Spleen (tissue), 7 donors: Measurements from ENCODE around the gene ALCAM.

ENCODE experiments used
- POLR2A ChIP-seq, 3 donors: fragments of 450-650 bp; IDR thresholded peaks; one replicate each; pipeline ENCODE4 v1.5.1; 2017; ENCODE audit warnings: antibody characterized with exemption in 3 of 3, mild to moderate bottlenecking in 1 of 3
- POLR2AphosphoS5 ChIP-seq, 3 donors: sonication (generic); formaldehyde crosslinking; IDR thresholded peaks; one replicate each; pipeline ENCODE4 v1.5.1; 2017; ENCODE audit warnings: antibody characterized with exemption in 3 of 3
- TF ChIP-seq, protein P1 (sequence below), 11 experiments: fragments of 200-600 bp in 7 of 11; fragments of 450-650 bp in 4 of 11; sonication (generic) in 4 of 11; IDR thresholded peaks in 8 of 11; conservative IDR thresholded peaks in 3 of 11; 1 replicate in 7 of 11; 2 replicates in 4 of 11; pipeline versions ENCODE4 v1.4.0 to v1.8.0; 2016 to 2021; ENCODE audit warnings: antibody characterized with exemption in 11 of 11, inconsistent platforms in 4 of 11, mild to moderate bottlenecking in 1 of 11
- donor health status: DM: no; HTN: no; CAD: no; lungs with moderate emphysema.
- donor health status: DM: no; HTN: no; CAD: no.
- donor health status: DM: no; HTN: no; CAD: no.

DNA sequence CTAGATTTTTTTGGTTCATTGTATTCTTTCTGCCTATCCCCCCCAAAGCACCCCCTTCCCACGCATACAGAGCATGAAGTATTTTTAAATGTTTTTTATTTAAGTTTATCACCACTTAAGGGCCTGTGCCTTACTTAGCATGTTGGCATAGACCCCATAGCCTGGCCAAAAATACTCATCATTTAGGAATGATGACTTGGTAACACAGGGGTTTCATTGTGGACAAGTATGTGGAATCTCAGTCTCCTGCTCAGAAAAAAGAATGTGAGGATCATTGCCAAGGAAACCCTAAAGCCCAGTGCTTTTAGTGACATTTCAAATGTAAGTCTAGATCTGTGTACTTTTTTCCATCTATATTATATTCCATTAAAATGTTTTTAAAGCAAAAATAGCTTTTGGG is 146.3 kb downstream of the ALCAM start:
- TF ChIP-seq, protein P1, sequence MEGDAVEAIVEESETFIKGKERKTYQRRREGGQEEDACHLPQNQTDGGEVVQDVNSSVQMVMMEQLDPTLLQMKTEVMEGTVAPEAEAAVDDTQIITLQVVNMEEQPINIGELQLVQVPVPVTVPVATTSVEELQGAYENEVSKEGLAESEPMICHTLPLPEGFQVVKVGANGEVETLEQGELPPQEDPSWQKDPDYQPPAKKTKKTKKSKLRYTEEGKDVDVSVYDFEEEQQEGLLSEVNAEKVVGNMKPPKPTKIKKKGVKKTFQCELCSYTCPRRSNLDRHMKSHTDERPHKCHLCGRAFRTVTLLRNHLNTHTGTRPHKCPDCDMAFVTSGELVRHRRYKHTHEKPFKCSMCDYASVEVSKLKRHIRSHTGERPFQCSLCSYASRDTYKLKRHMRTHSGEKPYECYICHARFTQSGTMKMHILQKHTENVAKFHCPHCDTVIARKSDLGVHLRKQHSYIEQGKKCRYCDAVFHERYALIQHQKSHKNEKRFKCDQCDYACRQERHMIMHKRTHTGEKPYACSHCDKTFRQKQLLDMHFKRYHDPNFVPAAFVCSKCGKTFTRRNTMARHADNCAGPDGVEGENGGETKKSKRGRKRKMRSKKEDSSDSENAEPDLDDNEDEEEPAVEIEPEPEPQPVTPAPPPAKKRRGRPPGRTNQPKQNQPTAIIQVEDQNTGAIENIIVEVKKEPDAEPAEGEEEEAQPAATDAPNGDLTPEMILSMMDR (IDR thresholded peaks at IDR 0.05 in 8 of 11, conservative IDR thresholded peaks at IDR 0.05 in 3 of 11): no peak
- TF ChIP-seq POLR2A (IDR thresholded peaks at IDR 0.05): no peak
- no peak for TF ChIP-seq POLR2AphosphoS5 (IDR thresholded peaks at IDR 0.05)
